GM12878 (cell line): ENCODE results near the gene DIS3L2. TPM values are rescaled to one million over a fixed set of nuclear protein-coding genes. Genes with fewer than 3 reads are reported as not detected.

ENCODE experiments used
- ATAC-seq: fragments of 200-7000 bp; cut with Tn5 transposase; 3 replicates; pipeline ENCODE4 v1.9.1; 2020; ENCODE audit warnings: mild to moderate bottlenecking, moderate library complexity
- BruUV-seq: library from RNA; stranded (reverse); fragments of 400-500 nt; replicated peaks from 2 replicates; lab custom pipeline; 2021; lab: Mats Ljungman, UMichigan
- CTCF ChIA-PET: fragments of 300-600 bp; sonication (Branson Sonifier 250); formaldehyde crosslinking; extraction: SDS; loops from one replicate; lab custom pipeline; 2021; ENCODE audit warnings: inconsistent platforms; lab: Yijun Ruan, JAX
- POLR2A ChIA-PET: fragments of 350-600 bp; formaldehyde crosslinking; extraction: SDS; loops from one replicate; lab custom pipeline; 2021; ENCODE audit warnings: inconsistent platforms; lab: Charles Lee
- RAD21 ChIA-PET: fragments of 300-600 bp; sonication (Branson Sonifier 250); formaldehyde crosslinking; loops from one replicate; lab custom pipeline; 2023; ENCODE audit warnings: antibody characterized with exemption; ENCODE audit not compliant: unreplicated experiment; lab: Charles Lee
- SMC1A ChIA-PET: fragments of 300-600 bp; sonication (Branson Sonifier 250); formaldehyde crosslinking; loops from one replicate; lab custom pipeline; 2023; ENCODE audit not compliant: unreplicated experiment, uncharacterized antibody; lab: Charles Lee
- DNase-seq: peaks from one replicate; pipeline ENCODE4 v3.0.0-alpha.2; 2011; ENCODE audit warnings: low read depth, low spot score
- FAIRE-seq: peaks from 3 replicates; lab custom pipeline; 2011; peaks lifted over from hg19 to GRCh38; lab: Jason Lieb, UNC
- H2AFZ ChIP-seq: 2 replicates; pipeline ENCODE4 v1.6.0; 2011; ENCODE audit warnings: low read depth, low read length, control low read depth; ENCODE audit not compliant: control insufficient read depth
- H3K27ac ChIP-seq: 2 replicates; pipeline ENCODE4 v1.5.1; 2011; ENCODE audit warnings: control low read depth; ENCODE audit not compliant: control insufficient read depth, insufficient read depth
- H3K27me3 ChIP-seq, 2 experiments: replicated peaks in 1 of 2; 2 replicates each; pipeline versions ENCODE4 v1.6.0 to v1.6.1; 2011; ENCODE audit warnings: low read length in 1 of 2; ENCODE audit not compliant: control insufficient read depth in 2 of 2, insufficient read depth in 2 of 2
- H3K36me3 ChIP-seq, 2 experiments: 2 replicates each; pipeline ENCODE4 v1.5.1; 2011; ENCODE audit warnings: low read length in 1 of 2; ENCODE audit not compliant: control insufficient read depth in 2 of 2, insufficient read depth in 2 of 2
- H3K4me1 ChIP-seq: 2 replicates; pipeline ENCODE4 v1.6.1; 2011; ENCODE audit warnings: mild to moderate bottlenecking, low read length, moderate library complexity, mixed read lengths; ENCODE audit not compliant: control insufficient read depth, insufficient read depth
- H3K4me2 ChIP-seq: 2 replicates; pipeline ENCODE4 v1.6.0; 2011; ENCODE audit warnings: control low read depth; ENCODE audit not compliant: control insufficient read depth, insufficient read depth
- H3K4me3 ChIP-seq: fragments of 200-600 bp; sonication (generic); 2 replicates; pipeline ENCODE4 v1.5.1; 2016
- H3K79me2 ChIP-seq: 2 replicates; pipeline ENCODE4 v1.6.0; 2011; ENCODE audit warnings: low read length; ENCODE audit not compliant: control insufficient read depth, insufficient read depth
- H3K9ac ChIP-seq: 2 replicates; pipeline ENCODE4 v1.8.0; 2011; ENCODE audit warnings: low read length, control low read depth, mixed read lengths; ENCODE audit not compliant: control insufficient read depth, insufficient read depth
- H3K9me3 ChIP-seq: replicated peaks from 3 replicates; pipeline ENCODE4 v1.5.1; 2011; ENCODE audit warnings: mild to moderate bottlenecking, low read length; ENCODE audit not compliant: control insufficient read depth, insufficient read depth
- H4K20me1 ChIP-seq: 2 replicates; pipeline ENCODE4 v1.6.0; 2011; ENCODE audit not compliant: control insufficient read depth, insufficient read depth
- CHD1 ChIP-seq: IDR thresholded peaks from 2 replicates; pipeline ENCODE4 v1.6.1; 2012; ENCODE audit warnings: low read depth, low read length, improper control_type of control experiment
- DPF2 ChIP-seq: fragments of 450-650 bp; IDR thresholded peaks from 2 replicates; pipeline ENCODE4 v1.6.1; 2017; ENCODE audit warnings: mild to moderate bottlenecking
- FOXK2 ChIP-seq: fragments of 450-650 bp; IDR thresholded peaks from 2 replicates; pipeline ENCODE4 v1.6.1; 2017; ENCODE audit warnings: mild to moderate bottlenecking, moderate library complexity
- HDAC6 ChIP-seq: fragments of 200-600 bp; sonication (generic); IDR thresholded peaks from one replicate; pipeline ENCODE4 v1.8.0; 2017; ENCODE audit warnings: antibody characterized with exemption; ENCODE audit not compliant: unreplicated experiment
- IRF4 ChIP-seq: IDR thresholded peaks from 2 replicates; pipeline ENCODE4 v1.6.1; 2011; ENCODE audit warnings: low read depth, low read length
- IRF5 ChIP-seq: fragments of 450-650 bp; IDR thresholded peaks from 2 replicates; pipeline ENCODE4 v1.6.1; 2017; ENCODE audit warnings: borderline replicate concordance
- NBN ChIP-seq: fragments of 450-650 bp; IDR thresholded peaks from 2 replicates; pipeline ENCODE4 v1.6.1; 2016
- NFIC ChIP-seq: IDR thresholded peaks from 2 replicates; pipeline ENCODE4 v1.6.1; 2012; ENCODE audit warnings: low read depth, mild to moderate bottlenecking, inconsistent platforms, low read length, moderate library complexity
- NFXL1 ChIP-seq: fragments of 450-650 bp; IDR thresholded peaks from 2 replicates; pipeline ENCODE4 v1.6.1; 2017; ENCODE audit warnings: antibody characterized with exemption, mild to moderate bottlenecking, borderline replicate concordance
- SIX5 ChIP-seq: IDR thresholded peaks from 2 replicates; pipeline ENCODE4 v1.6.1; 2011; ENCODE audit warnings: mild to moderate bottlenecking, low read depth, low read length, moderate library complexity; ENCODE audit not compliant: severe bottlenecking
- SREBF1 ChIP-seq: IDR thresholded peaks from 2 replicates; pipeline ENCODE4 v1.6.1; 2012; ENCODE audit warnings: mild to moderate bottlenecking, low read length
- TAF1 ChIP-seq: IDR thresholded peaks from 2 replicates; pipeline ENCODE4 v1.6.1; 2011; ENCODE audit warnings: mild to moderate bottlenecking, low read depth, low read length, borderline replicate concordance
- ZNF24 ChIP-seq: fragments of 450-650 bp; IDR thresholded peaks from 2 replicates; pipeline ENCODE4 v1.6.1; 2017; ENCODE audit warnings: antibody characterized with exemption, mild to moderate bottlenecking
- WGBS: methylation state at CpG from one replicate; pipeline ENCODE4 v1.1.6; 2016; ENCODE audit warnings: low lambda C conversion rate; ENCODE audit not compliant: insufficient replicate concordance, insufficient coverage; ENCODE audit errors: missing lambda C conversion rate; 5-methylcytosine and 5-hydroxymethylcytosine counted together
- in situ Hi-C: fragments of 300-500 bp; cut with MboI; formaldehyde crosslinking; loops from 9 replicates; pipeline ENCODE4 v1.14.3; 2018; ENCODE audit warnings: mixed read lengths
- intact Hi-C: fragments of 100-400 bp; cut with micrococcal nuclease; formaldehyde crosslinking; loops from one replicate; pipeline ENCODE4 v1.14.2; 2022; ENCODE audit not compliant: unreplicated experiment
- polyA plus RNA-seq, 11 experiments: library from polyadenylated mRNA; depleted of rRNA in 4 of 11; unstranded in 6 of 11; stranded (reverse) in 5 of 11; fragments of >200 nt; fragmentation: Nextera tagmentation in 4 of 11; fragmentation: Illumina TruSeq in 1 of 11; extraction: Ambion mirVana in 4 of 11; extraction: Trizol in 1 of 11; gene quantifications; 1 replicate in 1 of 11; 2 replicates in 10 of 11; pipeline versions ENCODE4 v1.2.1 to v1.2.3, GENCODE V29; 2011 to 2016; ENCODE audit warnings: inconsistent platforms in 2 of 11, missing spikeins in 2 of 11, low read depth in 1 of 11
- total RNA-seq, 4 experiments: library from RNA; depleted of rRNA in 3 of 4; stranded (reverse); fragments of >200 nt in 3 of 4; fragmentation: Illumina TruSeq in 1 of 4; extraction: Trizol in 1 of 4; gene quantifications; 2 replicates each; pipeline versions ENCODE4 v1.2.1 to v1.2.3, GENCODE V29; 2013 to 2021
- TF ChIP-seq, protein P1 (sequence below): IDR thresholded peaks from 2 replicates; pipeline ENCODE4 v1.6.1; 2011; ENCODE audit warnings: borderline replicate concordance, low read depth, mild to moderate bottlenecking, moderate library complexity, low read length; ENCODE audit not compliant: insufficient read depth, poor library complexity, severe bottlenecking

DIS3L2 gene
- total and polyA plus RNA-seq, 10 of the 15 experiments (the other 5 are each of a cell fraction or from before 2014, with no cell fraction given), result 3.5 to 27.1 (median 16.0) TPM

DNA sequence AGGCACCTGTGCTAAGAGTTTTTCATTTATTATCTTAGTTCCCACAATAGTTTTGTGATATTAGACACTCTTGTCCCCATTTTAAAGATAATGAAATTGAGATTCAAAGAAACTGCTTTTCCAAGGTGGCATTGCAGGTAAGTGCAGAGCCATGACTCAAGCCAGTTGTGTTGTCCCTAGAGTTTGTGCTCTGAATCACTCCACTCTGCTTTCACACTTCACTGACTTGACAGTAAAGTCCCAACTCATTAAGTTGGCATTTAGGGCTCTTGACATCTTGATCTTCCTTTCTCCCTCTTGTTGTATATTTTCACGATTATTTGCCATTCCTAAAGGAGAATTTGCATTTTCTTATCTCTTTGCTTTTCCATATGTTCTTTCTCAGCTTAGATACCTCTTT, 114.3 kb downstream of the DIS3L2 start:
- Histone ChIP-seq H3K27me3 (no peaks in the 10 kb centered on the region), H3K79me2 (no peaks in the 10 kb centered on the region), H3K4me3 (no peak overlapping the region), H3K4me1 (0 out of 2 replicates have a peak, but pooled peaks cover 4% of the 10 kb centered on the region), H3K4me2 (no peak overlapping the region), H3K9me3 (no peaks in the 10 kb centered on the region), H4K20me1 (no peaks in the 10 kb centered on the region), H3K36me3 (no peaks in the 10 kb centered on the region), H3K27ac (no peak overlapping the region), H3K9ac (no peak overlapping the region), H2AFZ (no peak overlapping the region)
- intact Hi-C loops (no loop called here), in situ Hi-C loops (no loop called here)
- POLR2A ChIA-PET, result no interaction called here
- SMC1A ChIA-PET, result interaction anchor here (1.1 kb wide), 1 partner anchor 28 kb away, joined by 3 read pairs; no protein-coding TSS in a partner anchor
- DNase-seq (no peak), FAIRE-seq (no peak), ATAC-seq (peak; percentile 57)
- WGBS, result 94% methylated on average over 1 of the region's 1 CpG
- BruUV-seq, result no TSS peak
- TF ChIP-seq TAF1 (no peak), SIX5 (no peak), CHD1 (no peak), IRF5 (no peak)
- RAD21 ChIA-PET, result no interaction called here
- CTCF ChIA-PET, result interaction anchor here (1.2 kb wide), 1 partner anchor 50 kb away, joined by 3 read pairs; no protein-coding TSS in a partner anchor

DNA sequence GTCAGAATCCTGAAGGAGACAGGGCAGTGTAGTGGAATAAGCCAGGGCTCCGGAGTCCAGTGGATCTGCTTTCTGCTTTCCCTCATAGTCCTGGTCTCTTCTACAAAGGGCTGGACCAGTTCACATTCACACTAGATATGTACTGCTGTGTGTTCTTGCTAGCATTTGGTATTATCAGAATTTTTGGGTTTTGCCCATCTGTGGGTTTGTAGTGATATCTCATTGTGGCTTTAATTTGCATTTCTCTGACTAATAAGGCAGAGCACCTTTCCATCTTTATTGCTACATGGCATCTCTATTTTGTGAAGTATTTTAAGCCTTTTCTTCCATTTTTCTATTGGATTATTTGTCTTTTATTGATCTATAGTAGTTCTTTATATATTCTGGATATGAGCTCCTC, 114.8 kb downstream of the DIS3L2 start:
- ChIA-PET POLR2A (no interaction called here), SMC1A (interaction anchor here (1.1 kb wide), 1 partner anchor 27 kb away, joined by 3 read pairs; no protein-coding TSS in a partner anchor)

More for the DNA sequence above, 114.8 kb downstream of the DIS3L2 start:
- no peak for FAIRE-seq
- 100% methylated on average over 1 of the region's 1 CpG for WGBS
- H3K36me3 ChIP-seq, result no peaks in the 10 kb centered on the region
- H3K9me3 ChIP-seq, result no peaks in the 10 kb centered on the region
- RAD21 ChIA-PET, result no interaction called here
- no peak overlapping the region for H3K27ac ChIP-seq
- no TSS peak for BruUV-seq
- no peak overlapping the region for H3K4me3 ChIP-seq
- H3K79me2 ChIP-seq, result no peaks in the 10 kb centered on the region
- no peak overlapping the region for H3K4me2 ChIP-seq
- CTCF ChIA-PET, result no interaction called here
- H3K4me1 ChIP-seq, result 0 out of 2 replicates have a peak, but pooled peaks cover 4% of the 10 kb centered on the region
- ATAC-seq, result peak; percentile 39
- no peak overlapping the region for H3K9ac ChIP-seq
- no peak overlapping the region for H2AFZ ChIP-seq
- intact Hi-C loops, result no loop called here
- no peak for DNase-seq
- TF ChIP-seq, protein P1, sequence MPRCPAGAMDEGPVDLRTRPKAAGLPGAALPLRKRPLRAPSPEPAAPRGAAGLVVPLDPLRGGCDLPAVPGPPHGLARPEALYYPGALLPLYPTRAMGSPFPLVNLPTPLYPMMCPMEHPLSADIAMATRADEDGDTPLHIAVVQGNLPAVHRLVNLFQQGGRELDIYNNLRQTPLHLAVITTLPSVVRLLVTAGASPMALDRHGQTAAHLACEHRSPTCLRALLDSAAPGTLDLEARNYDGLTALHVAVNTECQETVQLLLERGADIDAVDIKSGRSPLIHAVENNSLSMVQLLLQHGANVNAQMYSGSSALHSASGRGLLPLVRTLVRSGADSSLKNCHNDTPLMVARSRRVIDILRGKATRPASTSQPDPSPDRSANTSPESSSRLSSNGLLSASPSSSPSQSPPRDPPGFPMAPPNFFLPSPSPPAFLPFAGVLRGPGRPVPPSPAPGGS, result no peak
- TF ChIP-seq NFXL1, result no peak
- no peak for TF ChIP-seq SREBF1
- no peak for TF ChIP-seq ZNF24
- no peak for TF ChIP-seq NBN
- no peak for TF ChIP-seq HDAC6
- TF ChIP-seq IRF4, result no peak
- TF ChIP-seq CHD1, result no peak
- no peak for TF ChIP-seq NFIC
- TF ChIP-seq TAF1, result no peak
- TF ChIP-seq DPF2, result no peak
- TF ChIP-seq FOXK2, result no peak
- no peaks in the 10 kb centered on the region for H3K27me3 ChIP-seq
- in situ Hi-C loops, result no loop called here
- no peaks in the 10 kb centered on the region for H4K20me1 ChIP-seq
